Measurements from ENCODE around the gene PPP1R1B.

PPP1R1B gene

GRCh38 chr17:39617446-39618245, 9.1 kb upstream of the PPP1R1B start:
- no peak for FAIRE-seq

- no peak for FAIRE-seq
These were observed 8.4 kb upstream of the PPP1R1B start for GRCh38 chr17:39618246-39618913.

GRCh38 chr17:39618956-39619785, 7.6 kb upstream of the PPP1R1B start:
- no peak for FAIRE-seq

GRCh38 chr17:39619786-39620101, 7.0 kb upstream of the PPP1R1B start:
- FAIRE-seq, result no peak

GRCh38 chr17:39621523-39622379, 5.0 kb upstream of the PPP1R1B start:
- FAIRE-seq, result peak; percentile 71

GRCh38 chr17:39622380-39623006, 4.3 kb upstream of the PPP1R1B start:
- no peak for FAIRE-seq

GRCh38 chr17:39623356-39623950, 3.3 kb upstream of the PPP1R1B start:
- FAIRE-seq, result peak; percentile 30

GRCh38 chr17:39624313-39624712, 2.4 kb upstream of the PPP1R1B start:
- no peak for FAIRE-seq

- FAIRE-seq, result no peak
These were observed 1.5 kb upstream of the PPP1R1B start for GRCh38 chr17:39625198-39625785.

- no peak for FAIRE-seq
These were observed 427 bp downstream of the PPP1R1B start for GRCh38 chr17:39627047-39627711.

- no peak for FAIRE-seq
These were observed 1.2 kb downstream of the PPP1R1B start for GRCh38 chr17:39627712-39628516.

GRCh38 chr17:39628655-39629493, 2.1 kb downstream of the PPP1R1B start:
- no peak for FAIRE-seq

GRCh38 chr17:39629494-39629880, 2.7 kb downstream of the PPP1R1B start:
- FAIRE-seq, result no peak

- FAIRE-seq, result no peak
These were observed 3.1 kb downstream of the PPP1R1B start for GRCh38 chr17:39629898-39630297.

- no peak for FAIRE-seq
These were observed 4.7 kb downstream of the PPP1R1B start for GRCh38 chr17:39631403-39631802.

- FAIRE-seq, result no peak
These were observed 5.6 kb downstream of the PPP1R1B start for GRCh38 chr17:39632153-39632941.

- no peak for FAIRE-seq
These were observed 6.9 kb downstream of the PPP1R1B start for GRCh38 chr17:39633570-39634183.
